DND-41 (cell line): Measurements from ENCODE around the gene SCN9A.

ENCODE experiments used
- CTCF ChIP-seq: IDR thresholded peaks from 2 replicates; pipeline ENCODE4 v1.5.1; 2012; ENCODE audit warnings: borderline replicate concordance, low read length, moderate library complexity, mild to moderate bottlenecking; ENCODE audit not compliant: poor library complexity, severe bottlenecking; ENCODE audit errors: extremely low read depth
- EZH2 ChIP-seq: IDR thresholded peaks from 3 replicates; pipeline ENCODE4 v1.6.1; 2012; ENCODE audit warnings: borderline replicate concordance, low read depth, mild to moderate bottlenecking, moderate library complexity, low read length, inconsistent platforms; ENCODE audit not compliant: severe bottlenecking

- TF ChIP-seq CTCF = no peak
- TF ChIP-seq EZH2 = no peak
Observed at GRCh38 chr2:166246901-166247300, 128.8 kb downstream of the SCN9A start.
